ENCODE measurements around the gene HOXD11.

The HOXD11 gene

DNA sequence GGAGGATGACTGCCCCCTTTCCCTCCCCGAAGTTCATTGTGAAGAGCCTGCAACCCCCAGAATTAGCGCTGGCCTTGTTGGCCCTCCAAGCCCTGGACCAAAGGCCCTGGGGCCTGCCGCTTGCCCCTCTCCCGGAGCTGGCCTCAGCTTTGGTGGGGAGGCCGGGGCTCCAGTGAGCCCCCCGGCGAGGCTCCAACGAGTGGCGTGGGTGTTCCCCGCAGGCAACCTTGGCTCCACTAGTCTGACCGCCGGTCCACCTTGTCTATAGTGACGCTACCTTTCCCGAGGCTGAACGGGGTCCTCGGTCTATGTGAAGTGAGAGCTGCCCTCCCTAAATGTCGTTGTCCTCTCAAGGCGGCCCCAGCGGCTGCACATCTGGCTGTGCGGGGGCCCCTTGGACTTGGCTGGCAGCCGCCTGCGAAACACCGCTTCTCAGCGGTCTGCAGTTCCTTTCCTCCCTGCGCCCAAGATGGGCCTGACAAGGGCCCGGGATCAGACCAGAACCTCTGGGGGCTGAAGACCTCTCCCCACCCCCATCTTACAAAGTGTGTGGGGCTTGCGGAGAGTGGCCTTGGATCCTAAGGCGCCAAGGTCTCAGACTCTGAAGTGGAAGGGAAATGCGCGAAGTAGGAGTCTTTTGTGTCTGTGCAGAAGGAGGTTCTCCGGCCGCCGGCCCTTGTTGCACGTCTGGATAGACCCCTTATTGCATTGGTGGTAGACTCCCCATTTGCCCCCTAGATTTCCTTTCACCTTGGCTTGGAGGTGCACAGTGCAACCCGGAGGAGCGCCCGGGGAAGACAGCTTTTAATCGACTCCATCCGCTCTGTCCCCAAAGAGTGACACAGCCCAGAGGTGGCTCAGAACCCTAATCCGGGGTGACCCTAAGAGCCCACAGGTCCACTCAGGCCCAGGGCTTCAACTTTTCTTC is 5.6 kb downstream of the HOXD11 start:
- TF ChIP-seq, protein P1, sequence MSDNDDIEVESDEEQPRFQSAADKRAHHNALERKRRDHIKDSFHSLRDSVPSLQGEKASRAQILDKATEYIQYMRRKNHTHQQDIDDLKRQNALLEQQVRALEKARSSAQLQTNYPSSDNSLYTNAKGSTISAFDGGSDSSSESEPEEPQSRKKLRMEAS (IDR thresholded peaks at IDR 0.05), result no peak
- no peak for TF ChIP-seq YY1 (IDR thresholded peaks at IDR 0.05; ENCODE audit: low read depth)
- TF ChIP-seq EGR1 (IDR thresholded peaks at IDR 0.05), result no peak
- TF ChIP-seq EP300 (IDR thresholded peaks at IDR 0.05; ENCODE audit: borderline replicate concordance), result no peak
- no peak for TF ChIP-seq FOXM1 (IDR thresholded peaks at IDR 0.05; ENCODE audit: borderline replicate concordance, low read depth)

DNA sequence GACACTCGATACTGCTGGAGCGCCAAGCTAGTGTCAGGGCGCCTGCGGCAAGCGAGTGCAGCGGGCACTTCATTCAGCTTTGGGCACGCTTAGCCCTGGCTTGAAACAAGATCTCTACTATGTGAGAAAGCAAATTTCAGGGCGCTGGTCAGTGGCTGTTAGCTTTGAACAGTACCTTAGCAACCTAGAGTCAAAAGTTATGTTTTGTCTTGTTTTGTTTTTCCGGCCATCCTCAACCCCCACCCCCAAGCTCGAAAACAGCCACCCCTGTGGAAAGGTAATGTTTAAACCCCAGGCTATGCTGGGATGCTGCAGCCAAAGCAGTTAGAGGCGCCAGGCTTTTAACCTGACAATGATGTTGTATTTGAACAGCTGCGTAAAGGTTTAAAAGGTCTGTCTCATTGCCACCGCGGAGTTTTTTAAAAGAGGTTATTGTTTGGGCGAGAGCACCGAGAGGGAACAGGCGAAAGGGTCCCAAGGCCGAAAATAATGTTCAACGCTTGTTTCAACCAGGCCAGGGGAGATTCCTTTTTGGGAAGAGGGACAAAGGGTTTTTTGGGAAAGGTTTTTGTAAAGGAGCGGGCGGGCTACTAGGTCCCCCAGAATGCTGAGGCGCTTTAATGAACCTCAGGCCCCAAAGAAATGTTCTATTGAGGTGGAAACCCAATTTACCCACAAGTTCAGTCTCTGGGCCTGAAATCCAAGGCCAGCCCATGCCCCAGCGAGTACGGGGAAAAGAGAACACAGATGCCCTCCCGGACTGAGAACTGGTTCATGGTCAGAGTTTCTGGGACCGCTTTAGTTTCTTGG is 7.2 kb downstream of the HOXD11 start:
- TF ChIP-seq, protein P1 (IDR thresholded peaks at IDR 0.05), result no peak
- TF ChIP-seq EGR1 (IDR thresholded peaks at IDR 0.05) (no peak), ZBTB7A (IDR thresholded peaks at IDR 0.05; ENCODE audit: low read depth) (no peak), REST (IDR thresholded peaks at IDR 0.05; ENCODE audit: low read depth) (no peak), RAD21 (IDR thresholded peaks at IDR 0.05; ENCODE audit: low read depth) (no peak), CEBPB (IDR thresholded peaks at IDR 0.05) (no peak), TAF1 (IDR thresholded peaks at IDR 0.05; ENCODE audit: low read depth) (no peak), TCF12 (IDR thresholded peaks at IDR 0.05; ENCODE audit: low read depth) (no peak), TEAD4 (IDR thresholded peaks at IDR 0.05) (no peak), YY1 (IDR thresholded peaks at IDR 0.05; ENCODE audit: low read depth) (no peak), EP300 (IDR thresholded peaks at IDR 0.05; ENCODE audit: borderline replicate concordance) (no peak), NFIC (IDR thresholded peaks at IDR 0.05) (no peak), FOXM1 (IDR thresholded peaks at IDR 0.05; ENCODE audit: borderline replicate concordance, low read depth) (no peak), CREB1 (IDR thresholded peaks at IDR 0.05; ENCODE audit: low read depth) (no peak)
- TF ChIP-seq, protein P2, sequence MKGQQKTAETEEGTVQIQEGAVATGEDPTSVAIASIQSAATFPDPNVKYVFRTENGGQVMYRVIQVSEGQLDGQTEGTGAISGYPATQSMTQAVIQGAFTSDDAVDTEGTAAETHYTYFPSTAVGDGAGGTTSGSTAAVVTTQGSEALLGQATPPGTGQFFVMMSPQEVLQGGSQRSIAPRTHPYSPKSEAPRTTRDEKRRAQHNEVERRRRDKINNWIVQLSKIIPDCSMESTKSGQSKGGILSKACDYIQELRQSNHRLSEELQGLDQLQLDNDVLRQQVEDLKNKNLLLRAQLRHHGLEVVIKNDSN (IDR thresholded peaks at IDR 0.05), result no peak

DNA sequence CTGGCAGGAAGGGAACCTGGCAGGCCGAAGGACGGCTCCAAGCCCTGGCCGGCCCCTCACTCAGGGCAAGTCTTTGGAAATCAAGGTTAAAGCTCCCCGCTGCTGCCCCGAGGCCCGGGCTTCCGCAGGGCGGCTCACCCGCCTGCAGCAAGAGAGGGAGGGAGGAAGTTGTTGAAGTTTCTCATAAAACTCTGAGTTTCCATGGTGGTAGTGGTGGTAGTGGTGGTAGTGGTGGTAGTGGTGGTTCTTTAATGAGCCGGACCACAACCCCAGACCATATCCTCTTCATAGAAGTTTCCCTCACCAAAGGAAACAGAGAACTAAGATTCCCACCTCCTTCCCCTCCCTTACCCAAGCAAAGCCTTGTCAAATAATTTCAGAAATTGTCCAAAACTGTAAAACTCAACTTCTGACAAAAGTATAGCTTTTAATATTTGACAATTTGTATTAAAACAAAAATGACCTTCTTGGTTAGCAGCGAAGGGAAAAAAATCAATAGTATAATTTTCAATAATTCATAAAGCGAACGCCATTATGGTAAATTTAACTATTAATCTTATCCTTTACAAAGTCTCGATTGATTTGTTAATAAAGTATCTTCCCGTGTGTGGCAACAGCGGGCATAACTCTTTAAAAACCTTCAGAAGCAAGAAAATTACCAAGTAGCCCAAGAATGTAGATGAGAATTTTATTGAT is 8.0 kb downstream of the HOXD11 start:
- TF ChIP-seq, protein P1 (IDR thresholded peaks at IDR 0.05), result no peak
- TF ChIP-seq CEBPB (IDR thresholded peaks at IDR 0.05), result no peak
- TF ChIP-seq YY1 (IDR thresholded peaks at IDR 0.05; ENCODE audit: low read depth), result no peak
- no peak for TF ChIP-seq NFIC (IDR thresholded peaks at IDR 0.05)
- no peak for TF ChIP-seq TCF12 (IDR thresholded peaks at IDR 0.05; ENCODE audit: low read depth)
- TF ChIP-seq TAF1 (IDR thresholded peaks at IDR 0.05; ENCODE audit: low read depth), result no peak
- TF ChIP-seq FOXM1 (IDR thresholded peaks at IDR 0.05; ENCODE audit: borderline replicate concordance, low read depth), result no peak
- TF ChIP-seq, protein P2 (IDR thresholded peaks at IDR 0.05), result no peak

DNA sequence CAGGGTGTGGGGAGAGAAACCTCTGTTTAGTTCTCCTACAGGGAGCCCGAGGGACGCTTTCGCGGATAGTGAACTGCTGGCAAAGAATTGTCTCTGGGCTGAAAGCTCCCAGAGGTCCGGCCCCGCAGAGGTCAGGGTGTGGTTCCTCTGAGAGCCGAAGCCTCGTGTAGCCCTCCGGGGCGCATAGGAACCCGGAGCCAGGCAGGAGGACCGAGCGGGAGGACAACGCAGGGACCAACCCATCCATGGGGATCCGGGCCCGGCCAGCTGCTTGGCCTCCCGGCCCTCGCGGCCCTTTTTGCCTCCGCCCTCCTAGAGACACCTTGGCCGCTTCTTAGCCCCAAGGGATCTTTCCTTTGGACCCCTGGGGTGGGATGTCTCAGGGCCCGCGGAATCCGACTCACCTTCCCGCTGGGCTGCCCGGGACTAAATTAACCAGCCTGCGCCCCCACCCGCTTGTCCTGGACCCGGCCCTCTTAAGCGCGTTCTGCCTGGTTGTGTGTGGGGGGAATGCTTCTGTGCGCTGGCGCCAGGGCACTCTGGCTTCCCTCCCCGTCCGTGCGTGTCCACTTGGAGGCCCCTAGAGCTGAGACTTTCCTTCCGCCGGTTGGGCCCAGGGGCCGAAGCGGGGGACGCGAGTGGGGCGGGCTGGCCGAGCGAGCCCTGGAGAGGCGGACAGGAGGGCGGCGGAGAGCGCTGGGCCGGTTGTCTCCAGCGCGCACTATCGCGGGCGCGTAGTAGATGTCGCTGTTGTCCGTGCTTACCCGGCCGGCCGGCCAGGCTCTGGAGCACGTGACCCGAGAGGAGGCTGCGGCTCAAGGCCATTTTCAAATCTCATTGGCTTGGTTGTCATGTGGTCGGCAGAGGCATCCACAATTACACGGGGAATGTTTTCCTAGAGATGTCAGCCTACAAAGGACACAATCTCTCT is 9.1 kb downstream of the HOXD11 start, which contains the start of gene HOXD10:
Gene HOXD10 (plus strand): TSS at position 896 of the 931 bp plus-strand sequence. CDS start 56 bp downstream, outside the sequence.
- TF ChIP-seq EGR1 (IDR thresholded peaks at IDR 0.05) (no peak), ZBTB7A (IDR thresholded peaks at IDR 0.05; ENCODE audit: low read depth) (no peak), CEBPB (IDR thresholded peaks at IDR 0.05) (no peak), FOXM1 (IDR thresholded peaks at IDR 0.05; ENCODE audit: borderline replicate concordance, low read depth) (no peak), CREB1 (IDR thresholded peaks at IDR 0.05; ENCODE audit: low read depth) (no peak)
- TF ChIP-seq, protein P2 (IDR thresholded peaks at IDR 0.05), result no peak
- TF ChIP-seq, protein P1 (IDR thresholded peaks at IDR 0.05), result no peak

All from Ishikawa (cell line).